ENCODE results near the gene TRAPPC8. TPM values are rescaled to one million over a fixed set of nuclear protein-coding genes. Genes with fewer than 3 reads are reported as not detected.

Gene TRAPPC8
- total and polyA plus RNA-seq, 2 of the 13 experiments (the other 11 are each of a cell fraction or from before 2014, with no cell fraction given) = 34.6 to 50.8 TPM

DNA sequence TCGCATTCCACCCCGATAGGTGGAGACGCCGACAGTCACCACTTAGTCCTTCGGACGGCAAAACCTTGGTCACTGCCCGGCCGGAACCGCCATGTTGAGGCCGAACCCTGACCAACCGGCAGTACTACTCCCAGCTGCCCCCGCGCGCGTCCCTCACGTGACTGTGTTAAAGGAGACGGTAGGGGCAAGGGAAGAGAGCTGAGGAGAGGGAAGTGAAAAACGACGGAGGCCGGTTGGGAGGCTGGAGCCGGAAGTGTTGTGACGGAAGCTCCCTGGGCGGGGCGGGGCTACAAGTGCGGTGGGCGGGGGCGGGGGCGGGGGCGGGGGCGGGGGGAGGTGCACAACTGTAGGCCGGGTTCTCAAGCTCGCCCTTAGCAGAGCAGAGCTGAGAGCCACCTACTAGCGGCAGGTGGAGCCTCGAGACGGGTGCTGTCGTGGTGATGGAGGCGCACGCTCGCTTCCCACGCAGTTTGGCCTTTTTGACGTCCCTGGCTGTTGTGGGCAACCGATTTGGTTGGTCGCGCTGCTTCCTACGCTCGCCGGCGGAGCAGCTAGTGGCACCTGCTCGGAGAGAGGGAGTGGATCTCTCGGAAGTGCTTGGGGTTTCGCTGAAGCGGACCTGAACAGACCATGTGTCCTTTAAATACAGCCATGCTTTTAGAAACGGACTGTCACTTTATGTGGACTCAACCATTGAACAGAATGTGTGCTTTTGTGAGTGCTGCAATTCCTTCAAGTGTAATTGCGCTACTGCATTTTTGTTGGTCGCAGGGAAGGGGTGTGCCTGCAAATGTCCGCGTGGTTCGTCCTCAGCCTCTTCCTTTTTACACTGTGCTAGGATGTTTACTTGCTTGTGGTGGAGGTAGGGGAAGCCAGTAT is at the start of gene TRAPPC8 (continued):
- TF ChIP-seq SRSF9 (IDR thresholded peaks at IDR 0.05; ENCODE audit: borderline replicate concordance, insufficient read depth, low read depth, low read length, poor library complexity, severe bottlenecking) (no peak), HMG20A (CRISPR knock-in tag; IDR thresholded peaks at IDR 0.05; ENCODE audit: borderline replicate concordance) (0 out of 2 replicates have a peak, but pooled peaks have one; percentile 6), DNMT1 (CRISPR knock-in tag; IDR thresholded peaks at IDR 0.05) (peak; percentile 71; the same call in 1 of the 2 replicates), NR3C1 (CRISPR knock-in tag; IDR thresholded peaks at IDR 0.05) (no peak), POGZ (CRISPR knock-in tag; IDR thresholded peaks at IDR 0.05) (peak; percentile 97), ZFP1 (CRISPR knock-in tag; IDR thresholded peaks at IDR 0.05) (no peak), ZFP90 (CRISPR knock-in tag; IDR thresholded peaks at IDR 0.05; ENCODE audit: borderline replicate concordance) (peak; percentile 42; the same call in 1 of the 2 replicates), ZBTB2 (CRISPR knock-in tag; IDR thresholded peaks at IDR 0.05; ENCODE audit: low read depth) (peak; percentile 67; the same call in 1 of the 2 replicates), HMGA1 (CRISPR knock-in tag; conservative IDR thresholded peaks at IDR 0.05) (no peak), ZKSCAN8 (CRISPR knock-in tag; IDR thresholded peaks at IDR 0.05; ENCODE audit: borderline replicate concordance) (0 out of 2 replicates have a peak, but pooled peaks have one; percentile 3), CCDC6 (CRISPR knock-in tag; IDR thresholded peaks at IDR 0.05) (no peak; the same call in 1 of the 2 replicates), TEF (CRISPR knock-in tag; IDR thresholded peaks at IDR 0.05) (no peak), RBM22 (optimal IDR thresholded peaks at IDR 0.05; ENCODE audit: low read length) (no peak), ZFYVE20 (CRISPR knock-in tag; IDR thresholded peaks at IDR 0.05; ENCODE audit: borderline replicate concordance, low read depth) (0 out of 2 replicates have a peak, but pooled peaks have one; percentile 78), ZNF672 (CRISPR knock-in tag; IDR thresholded peaks at IDR 0.05) (no peak; the same call in 1 of the 2 replicates), SALL1 (CRISPR knock-in tag; IDR thresholded peaks at IDR 0.05) (peak; percentile 80), ZNF558 (CRISPR knock-in tag; IDR thresholded peaks at IDR 0.05; ENCODE audit: borderline replicate concordance) (no peak), NCOR1 (IDR thresholded peaks at IDR 0.05; ENCODE audit: borderline replicate concordance, low read length) (no peak), RNF2 (conservative IDR thresholded peaks at IDR 0.05; ENCODE audit: low read depth) (peak; percentile 94), ZNF660 (CRISPR knock-in tag; IDR thresholded peaks at IDR 0.05; ENCODE audit: borderline replicate concordance, low read depth) (0 out of 2 replicates have a peak, but pooled peaks have one; percentile 55), ZNF550 (CRISPR knock-in tag; IDR thresholded peaks at IDR 0.05; ENCODE audit: borderline replicate concordance) (no peak), KLF13 (CRISPR knock-in tag; IDR thresholded peaks at IDR 0.05) (no peak), ZNF484 (CRISPR knock-in tag; IDR thresholded peaks at IDR 0.05; ENCODE audit: borderline replicate concordance, low read depth) (no peak), DNMT3B (CRISPR knock-in tag; conservative IDR thresholded peaks at IDR 0.05) (no peak), ZNF430 (CRISPR knock-in tag; IDR thresholded peaks at IDR 0.05) (peak; percentile 19; the same call in 1 of the 2 replicates), SMAD1 (CRISPR knock-in tag; IDR thresholded peaks at IDR 0.05; ENCODE audit: borderline replicate concordance, low read depth) (no peak; the same call in 1 of the 2 replicates)
